ENCODE data around the gene PPARGC1A.

The PPARGC1A gene

GRCh38 chr4:23779422-23779821, 110.4 kb downstream of the PPARGC1A start:
- no peak for DNase-seq (ENCODE audit: low read depth in 2 of 3, low spot score in 2 of 3)

- DNase-seq (ENCODE audit: low read depth in 2 of 3, low spot score in 2 of 3): no peak
Observed at GRCh38 chr4:23775694-23776093, 114.2 kb downstream of the PPARGC1A start.

- DNase-seq (ENCODE audit: low read depth in 2 of 3, low spot score in 2 of 3): no peak
Observed at GRCh38 chr4:23774909-23775308, 114.9 kb downstream of the PPARGC1A start.

GRCh38 chr4:23773884-23774636, 115.8 kb downstream of the PPARGC1A start:
- no peak for DNase-seq (ENCODE audit: low read depth in 2 of 3, low spot score in 2 of 3)

- no peak for DNase-seq (ENCODE audit: low read depth in 2 of 3, low spot score in 2 of 3)
Observed at GRCh38 chr4:23770011-23770410, 119.8 kb downstream of the PPARGC1A start.

DNA sequence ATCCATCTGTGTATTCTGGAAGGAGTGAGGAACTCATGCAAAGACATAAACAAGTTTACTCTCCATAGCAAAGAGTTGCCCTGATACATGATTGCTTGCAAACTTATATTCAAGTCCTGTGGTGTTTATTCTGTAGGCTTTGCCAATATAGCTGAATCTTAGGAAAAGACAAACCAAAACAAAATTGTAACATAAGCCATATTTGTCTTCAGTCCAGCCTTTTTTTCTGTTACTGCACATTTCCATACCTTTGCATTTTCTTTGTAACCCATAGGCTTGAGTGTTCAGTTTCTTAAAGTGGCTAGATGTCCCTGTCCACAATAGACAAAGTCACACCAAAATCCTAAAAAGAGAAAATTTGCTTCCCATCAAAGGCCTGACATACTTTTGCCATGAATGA, 120.4 kb downstream of the PPARGC1A start:
- no peak for DNase-seq (ENCODE audit: low read depth in 2 of 3, low spot score in 2 of 3)

DNA sequence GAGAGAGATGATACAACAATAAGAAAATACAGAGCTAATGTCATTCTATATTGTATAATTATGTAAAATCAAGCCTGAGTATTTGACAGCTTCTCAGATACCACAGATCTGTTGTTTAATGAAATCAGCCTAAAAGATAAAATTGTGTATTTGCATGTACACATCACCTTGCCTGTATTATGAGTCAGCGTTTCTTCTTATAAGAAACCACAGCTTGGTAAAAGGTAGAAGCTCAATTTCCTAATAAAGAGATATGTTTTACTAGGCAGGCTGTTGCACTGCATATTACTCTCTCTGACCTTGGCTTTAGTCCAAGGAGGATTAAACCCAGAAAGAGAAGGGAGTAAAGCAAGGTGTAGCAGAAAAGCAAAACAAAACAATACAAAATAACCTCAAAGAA, 121.3 kb downstream of the PPARGC1A start:
- no peak for DNase-seq (ENCODE audit: low read depth in 2 of 3, low spot score in 2 of 3)

GRCh38 chr4:23766344-23766743, 123.5 kb downstream of the PPARGC1A start:
- no peak for DNase-seq (ENCODE audit: low read depth in 2 of 3, low spot score in 2 of 3)

- DNase-seq (ENCODE audit: low read depth in 2 of 3, low spot score in 2 of 3): no peak
Observed at GRCh38 chr4:23763559-23763958, 126.3 kb downstream of the PPARGC1A start.

DNA sequence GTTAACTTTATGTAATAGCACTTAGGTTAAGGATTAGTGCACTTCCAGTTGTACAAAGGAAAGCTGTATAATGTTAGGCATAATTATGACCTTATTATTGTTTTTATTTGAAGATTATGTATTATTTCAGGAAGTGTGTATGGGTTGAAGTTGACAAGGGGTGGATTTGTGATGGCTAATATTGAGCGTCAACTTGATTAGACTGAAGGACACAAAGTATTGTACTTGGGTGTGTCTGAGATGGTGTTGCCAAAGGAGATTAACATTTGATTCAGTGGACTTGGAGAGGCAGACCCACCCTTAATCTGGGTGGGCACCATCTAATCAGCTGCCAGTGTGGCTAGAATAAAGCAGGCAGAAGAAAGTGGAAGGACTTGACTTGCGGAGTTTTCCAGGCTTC, 127.3 kb downstream of the PPARGC1A start:
- DNase-seq (ENCODE audit: low read depth in 2 of 3, low spot score in 2 of 3): no peak

DNA sequence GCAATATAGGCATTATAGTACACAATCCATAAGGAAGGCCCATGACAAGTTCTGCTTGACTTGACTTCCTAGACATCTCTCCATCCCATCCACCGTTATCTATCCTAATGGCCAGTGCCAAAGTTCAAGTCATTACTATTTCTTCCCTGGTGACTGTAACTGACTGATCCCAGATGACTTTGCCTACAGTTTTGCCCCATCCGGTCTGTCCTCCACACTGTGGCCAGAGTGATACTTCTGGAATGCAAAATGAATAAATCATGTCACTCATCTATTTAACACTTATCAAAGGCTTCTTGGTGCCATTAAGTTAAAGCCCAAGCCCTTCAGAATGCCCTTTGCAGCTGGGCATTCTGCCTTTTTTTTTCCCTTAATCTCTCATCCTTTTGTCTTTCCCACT, 130.8 kb downstream of the PPARGC1A start:
- no peak for DNase-seq (ENCODE audit: low read depth in 2 of 3, low spot score in 2 of 3)

DNA sequence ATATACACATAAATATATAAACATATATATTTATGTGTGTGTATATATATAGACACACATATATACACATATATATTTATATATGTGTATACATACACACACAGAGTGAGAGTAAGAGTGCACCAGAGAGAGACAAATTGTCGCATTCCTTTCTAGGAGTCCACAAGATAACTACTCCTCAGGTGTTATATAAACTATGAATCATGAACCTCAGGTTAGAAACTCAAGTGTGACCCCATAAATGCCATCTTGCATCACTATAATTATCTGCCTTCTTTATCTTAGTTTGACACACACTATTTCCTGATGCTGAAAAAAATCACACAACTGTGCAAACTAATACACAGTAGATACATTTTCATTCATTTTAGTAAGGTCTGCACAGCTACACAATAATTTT, 135.2 kb downstream of the PPARGC1A start:
- no peak for DNase-seq (ENCODE audit: low read depth in 2 of 3, low spot score in 2 of 3)

DNA sequence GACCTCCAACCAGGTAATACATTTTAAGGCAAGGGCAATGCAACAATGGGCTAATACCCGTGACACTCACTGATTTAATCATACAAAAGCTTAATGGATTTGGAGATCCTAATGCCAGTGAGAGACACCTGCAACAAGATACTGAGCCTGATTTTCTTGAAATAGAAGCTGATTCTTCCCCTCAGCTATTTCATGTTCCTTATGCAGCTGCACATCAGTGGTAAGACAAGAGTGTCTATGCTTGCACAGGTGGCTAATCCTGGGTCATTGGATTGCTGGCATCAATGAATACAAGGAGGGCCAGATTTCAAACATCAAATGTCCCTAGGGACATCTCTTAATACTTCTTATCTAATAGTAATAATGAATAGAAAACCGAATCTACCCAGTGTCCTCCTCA, 139.7 kb downstream of the PPARGC1A start:
- no peak for DNase-seq (ENCODE audit: low read depth in 2 of 3, low spot score in 2 of 3)

DNA sequence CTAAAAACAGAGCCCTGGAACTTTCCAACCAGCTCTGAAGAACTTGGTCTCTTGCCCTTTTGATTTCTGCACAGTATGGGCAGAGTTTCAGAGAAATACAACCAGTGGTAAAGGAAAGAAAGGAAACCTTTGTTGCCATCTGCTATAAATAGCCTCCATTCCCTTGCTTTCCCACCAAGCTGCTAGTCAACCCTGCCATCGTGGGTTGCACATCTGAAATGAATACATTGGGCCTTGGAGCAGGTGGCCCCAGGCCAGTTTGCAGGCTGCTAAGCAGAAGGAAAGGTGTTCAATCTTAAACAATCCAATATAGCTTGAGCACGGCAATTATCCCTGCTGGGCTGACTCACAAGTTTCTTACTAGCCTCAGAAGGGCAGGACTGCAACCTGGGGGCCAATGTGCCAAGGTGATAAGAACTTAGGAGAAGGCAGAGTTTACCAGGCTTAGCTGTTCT, 142.5 kb downstream of the PPARGC1A start:
- DNase-seq (ENCODE audit: low read depth in 2 of 3, low spot score in 2 of 3): no peak

DNA sequence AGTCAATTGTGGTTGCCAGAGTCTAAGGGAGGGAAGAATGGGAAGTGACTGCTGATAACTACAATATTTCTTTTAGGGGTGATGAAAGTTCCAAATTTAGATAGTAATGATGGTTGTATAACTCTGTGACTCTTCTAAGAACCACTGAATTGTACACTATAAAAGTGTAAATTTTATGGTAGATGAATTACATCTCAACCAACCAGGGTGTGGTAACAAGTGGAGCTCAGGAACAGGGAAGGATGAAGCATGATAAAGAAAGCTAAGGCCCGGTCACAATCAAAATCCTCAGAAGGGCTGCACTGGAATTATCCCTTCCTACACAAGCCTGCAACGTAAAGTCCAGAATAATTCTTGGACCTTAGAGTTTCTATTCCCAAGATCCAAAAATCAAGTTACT, 143.2 kb downstream of the PPARGC1A start:
- no peak for DNase-seq (ENCODE audit: low read depth in 2 of 3, low spot score in 2 of 3)

DNA sequence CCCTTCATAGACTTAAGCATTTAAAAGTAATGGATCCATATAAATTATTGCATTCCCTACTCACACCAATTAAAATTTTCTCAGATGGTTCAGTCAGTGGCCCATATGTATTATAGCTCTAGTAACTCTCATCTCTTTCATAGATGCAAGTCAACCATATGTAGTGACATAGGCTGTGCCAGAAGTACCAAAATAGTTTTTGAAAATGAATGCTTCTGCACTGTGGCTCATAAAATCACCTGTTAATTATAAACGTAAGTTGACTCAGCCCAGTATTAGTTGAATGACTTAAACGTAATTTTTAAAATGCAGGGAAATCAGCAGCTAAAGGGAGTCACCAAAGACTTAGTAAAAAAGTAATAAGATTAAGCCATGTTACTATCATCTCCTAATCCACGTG, 143.8 kb downstream of the PPARGC1A start:
- DNase-seq (ENCODE audit: low read depth in 2 of 3, low spot score in 2 of 3): no peak

DNA sequence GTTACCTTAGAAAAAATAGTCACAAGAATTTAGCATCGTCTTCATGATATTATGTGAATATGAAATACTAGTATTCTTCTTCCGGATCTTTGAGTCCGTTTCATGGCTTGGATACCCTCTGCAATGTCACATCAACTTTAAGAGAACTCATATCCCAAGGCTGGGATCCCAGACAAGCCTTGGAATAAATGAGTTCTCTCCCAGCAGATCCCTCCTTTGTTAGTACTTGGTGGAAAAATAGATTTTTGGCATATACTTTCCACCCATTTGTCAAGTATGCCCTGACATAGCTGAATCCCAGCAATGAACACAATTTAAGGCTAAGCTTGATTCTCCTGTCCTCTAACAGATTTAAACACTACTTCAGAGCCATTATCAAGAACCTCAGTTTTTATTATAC, 144.5 kb downstream of the PPARGC1A start:
- DNase-seq (ENCODE audit: low read depth in 2 of 3, low spot score in 2 of 3): no peak

Data from activated CD8-positive, alpha-beta memory T cell treated with anti-CD3 and anti-CD28 coated beads for 48 hours (primary cell).